ENCODE measurements around the gene SERGEF. TPM values are rescaled to one million over a fixed set of nuclear protein-coding genes. Genes with fewer than 3 reads are reported as not detected.

Gene SERGEF
- total and polyA plus RNA-seq, 9 donors: 42.0 to 76.3 (median 59.7) TPM

GRCh38 chr11:17845431-17845881 lies 167.4 kb downstream of the SERGEF start:
- no peak for TF ChIP-seq POLR2A (IDR thresholded peaks at IDR 0.05)
- TF ChIP-seq CTCF (IDR thresholded peaks at IDR 0.05): no peak
- TF ChIP-seq EP300 (IDR thresholded peaks at IDR 0.05): no peak
- intact Hi-C loops (cut with DNase I): no loop called here
- Histone ChIP-seq H3K27me3 (no peaks in the 10 kb centered on the region), H3K4me3 (no peak overlapping the region), H3K27ac (no peak overlapping the region), H3K9me3 (no peaks in the 10 kb centered on the region), H3K36me3 (no peaks in the 10 kb centered on the region), H3K4me1 (ENCODE audit: insufficient read depth) (no peaks in the 10 kb centered on the region)
- DNase-seq: no peak

GRCh38 chr11:17840101-17840548 lies 172.7 kb downstream of the SERGEF start:
- TF ChIP-seq EP300 (IDR thresholded peaks at IDR 0.05): no peak
- H3K9me3 ChIP-seq: no peaks in the 10 kb centered on the region
- no peak for DNase-seq
- intact Hi-C loops (cut with DNase I): no loop called here
- no peaks in the 10 kb centered on the region for H3K36me3 ChIP-seq
- H3K27ac ChIP-seq: no peak overlapping the region
- H3K4me3 ChIP-seq: no peak overlapping the region
- WGBS, 3 donors: 78 to 96% (median 89%) methylated on average over 4 of the region's 4 CpGs
- no peaks in the 10 kb centered on the region for H3K27me3 ChIP-seq
- H3K4me1 ChIP-seq (ENCODE audit: insufficient read depth): no peaks in the 10 kb centered on the region

- Histone ChIP-seq H3K4me3 (no peak overlapping the region), H3K4me1 (ENCODE audit: insufficient read depth) (no peaks in the 10 kb centered on the region), H3K27ac (no peak overlapping the region), H3K9me3 (no peaks in the 10 kb centered on the region), H3K36me3 (no peaks in the 10 kb centered on the region), H3K27me3 (no peaks in the 10 kb centered on the region)
- 83 to 88% (median 86%) methylated on average over 5 of the region's 5 CpGs for WGBS, 3 donors
- DNase-seq: no peak
- TF ChIP-seq CTCF (IDR thresholded peaks at IDR 0.05): no peak
- no peak for TF ChIP-seq POLR2A (IDR thresholded peaks at IDR 0.05)
- no peak for TF ChIP-seq EP300 (IDR thresholded peaks at IDR 0.05)
- intact Hi-C loops (cut with DNase I): no loop called here
Measured at GRCh38 chr11:17839450-17839849, 173.4 kb downstream of the SERGEF start.

- 98% methylated on average over 3 of the region's 3 CpGs for WGBS, 3 donors
- H3K27ac ChIP-seq: no peak overlapping the region
- no peaks in the 10 kb centered on the region for H3K9me3 ChIP-seq
- no peaks in the 10 kb centered on the region for H3K27me3 ChIP-seq
- no peak for DNase-seq
- no peak for TF ChIP-seq POLR2A (IDR thresholded peaks at IDR 0.05)
- TF ChIP-seq EP300 (IDR thresholded peaks at IDR 0.05): no peak
- intact Hi-C loops (cut with DNase I): no loop called here
- no peaks in the 10 kb centered on the region for H3K36me3 ChIP-seq
- H3K4me1 ChIP-seq (ENCODE audit: insufficient read depth): no peaks in the 10 kb centered on the region
- H3K4me3 ChIP-seq: no peak overlapping the region
Measured at GRCh38 chr11:17838102-17838501, 174.7 kb downstream of the SERGEF start.

- H3K4me1 ChIP-seq (ENCODE audit: insufficient read depth): peaks cover 3% of the 10 kb centered on the region
- no peak overlapping the region for H3K27ac ChIP-seq
- 86 to 91% (median 89%) methylated on average over 3 of the region's 3 CpGs for WGBS, 3 donors
- no peaks in the 10 kb centered on the region for H3K27me3 ChIP-seq
- DNase-seq: no peak
- intact Hi-C loops (cut with DNase I): no loop called here
- TF ChIP-seq CTCF (IDR thresholded peaks at IDR 0.05) (no peak), POLR2A (IDR thresholded peaks at IDR 0.05) (no peak), EP300 (IDR thresholded peaks at IDR 0.05) (no peak)
- H3K36me3 ChIP-seq: no peaks in the 10 kb centered on the region
- no peaks in the 10 kb centered on the region for H3K9me3 ChIP-seq
- no peak overlapping the region for H3K4me3 ChIP-seq
Measured at GRCh38 chr11:17831883-17832282, 181.0 kb downstream of the SERGEF start.

All from ovary (tissue), 9 donors.